ENCODE data around the gene BCKDK. TPM values are rescaled to one million over a fixed set of nuclear protein-coding genes. Genes with fewer than 3 reads are reported as not detected.

BCKDK gene
- polyA plus RNA-seq, 3 donors = 76.5 to 93.5 (median 90.8) TPM

- DNase-seq = peak in 1 of 3 donors; percentile 14
- intact Hi-C loops (cut with micrococcal nuclease) = loop anchor here (2.0 to 10.0 kb wide), 4 partner anchors 31 to 763 kb away; partner anchors contain the start of genes FUS (in 1 of the 2) and ZNF267 (in 1 of the 2)
- peak overlapping the region in 1 of 3 experiments; percentile 61 for H3K4me3 ChIP-seq (replicated peaks in 1 of 3; ENCODE audit: low read depth in 2 of 3, low read length in 3 of 3)
- H3K4me1 ChIP-seq (ENCODE audit: control insufficient read depth in 1 of 2, insufficient read depth in 2 of 2, low read length in 2 of 2) = peaks cover 69 to 84% of the 10 kb centered on the region in 2 donors
- H4K20me1 ChIP-seq (ENCODE audit: insufficient read depth, low read length) = peaks cover 8% of the 10 kb centered on the region
- H3K36me3 Mint-ChIP-seq = peaks cover 36 to 42% of the 10 kb centered on the region in 2 donors
- peaks cover 34 to 38% of the 10 kb centered on the region in 2 donors for H3K36me3 ChIP-seq (replicated peaks in 1 of 2; ENCODE audit: control insufficient read depth in 1 of 2, insufficient read depth in 2 of 2, low read length in 2 of 2)
- H2AFZ ChIP-seq (ENCODE audit: insufficient read depth, low read depth, low read length, poor library complexity, severe bottlenecking) = no peak overlapping the region
- H3K9me3 ChIP-seq (replicated peaks in 1 of 2; ENCODE audit: control insufficient read depth in 1 of 2, insufficient read depth in 1 of 2, low read length in 2 of 2) = no peaks in the 10 kb centered on the region
- peaks cover 55% of the 10 kb centered on the region for H3K79me2 ChIP-seq (ENCODE audit: insufficient read depth, low read length)
- H3K9ac ChIP-seq (ENCODE audit: insufficient read depth, low read length, poor library complexity, severe bottlenecking) = no peak overlapping the region
- 97% methylated on average over 22 of the region's 23 CpGs for WGBS (ENCODE audit: insufficient coverage)
- H3K27me3 Mint-ChIP-seq (ENCODE audit: low read depth in 3 of 3) = peaks cover 0 to 3% (median 0%) of the 10 kb centered on the region in 3 donors
- peaks cover 68% of the 10 kb centered on the region for H3K4me1 Mint-ChIP-seq
- H3K4me2 ChIP-seq (replicated peaks; ENCODE audit: extremely low read depth, low read length, poor library complexity, severe bottlenecking) = peak overlapping the region; percentile 64
- H3K27me3 ChIP-seq (ENCODE audit: control insufficient read depth in 2 of 2, insufficient read depth in 2 of 2, low read length in 2 of 2) = no peaks in the 10 kb centered on the region
- H3K27ac ChIP-seq (ENCODE audit: low read depth in 1 of 2, low read length in 2 of 2) = peak overlapping the region; percentile 89 to 98
- H3K9me3 Mint-ChIP-seq = peaks cover 0 to 1% (median 0%) of the 10 kb centered on the region in 7 donors
- TF ChIP-seq CTCF (IDR thresholded peaks at IDR 0.05) = no peak
- H3K27ac Mint-ChIP-seq = peak overlapping the region; percentile 94 to 100 (median 98)
- no peak overlapping the region for H3K4me3 Mint-ChIP-seq
Measured at GRCh38 chr16:31111881-31112466, 3.8 kb downstream of the BCKDK start.

DNA sequence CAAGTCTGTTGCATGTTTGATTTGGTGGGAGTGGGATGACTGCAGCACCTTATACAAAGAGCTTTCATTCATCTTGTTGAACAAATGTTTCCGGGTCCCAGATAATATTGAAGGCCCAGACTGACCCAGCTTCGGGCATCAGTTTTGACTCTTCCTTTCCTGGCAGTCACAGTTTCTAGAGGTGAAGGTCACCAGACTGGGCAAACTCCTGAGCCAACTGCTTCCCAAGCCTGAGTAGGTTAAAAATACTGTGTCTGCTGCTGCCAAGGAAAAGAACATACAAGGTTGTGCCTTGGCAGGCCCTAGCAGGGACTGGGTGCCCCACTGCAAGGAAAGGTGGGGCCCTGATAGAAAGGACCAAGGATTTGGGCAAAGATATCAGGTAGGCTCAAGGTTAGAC, 4.5 kb downstream of the BCKDK start:
- H3K79me2 ChIP-seq (ENCODE audit: insufficient read depth, low read length) = peaks cover 58% of the 10 kb centered on the region
- peaks cover 69 to 81% of the 10 kb centered on the region in 2 donors for H3K4me1 ChIP-seq (ENCODE audit: control insufficient read depth in 1 of 2, insufficient read depth in 2 of 2, low read length in 2 of 2)
- peaks cover 66% of the 10 kb centered on the region for H3K4me1 Mint-ChIP-seq
- intact Hi-C loops (cut with micrococcal nuclease) = loop anchor here (2.0 to 10.0 kb wide), 4 partner anchors 30 to 762 kb away; partner anchors contain the start of genes FUS (in 1 of the 2) and ZNF267 (in 1 of the 2)
- H3K27me3 ChIP-seq (ENCODE audit: control insufficient read depth in 2 of 2, insufficient read depth in 2 of 2, low read length in 2 of 2) = no peaks in the 10 kb centered on the region
- peak overlapping the region in 1 of 3 experiments; percentile 61 for H3K4me3 ChIP-seq (replicated peaks in 1 of 3; ENCODE audit: low read depth in 2 of 3, low read length in 3 of 3)
- peaks cover 0 to 1% (median 0%) of the 10 kb centered on the region in 7 donors for H3K9me3 Mint-ChIP-seq
- H3K36me3 Mint-ChIP-seq = peaks cover 36 to 42% of the 10 kb centered on the region in 2 donors
- peaks cover 8% of the 10 kb centered on the region for H4K20me1 ChIP-seq (ENCODE audit: insufficient read depth, low read length)
- H2AFZ ChIP-seq (ENCODE audit: insufficient read depth, low read depth, low read length, poor library complexity, severe bottlenecking) = no peak overlapping the region
- peak overlapping the region; percentile 64 for H3K4me2 ChIP-seq (replicated peaks; ENCODE audit: extremely low read depth, low read length, poor library complexity, severe bottlenecking)
- H3K27ac Mint-ChIP-seq = peak overlapping the region; percentile 94 to 100 (median 98)
- no peak overlapping the region for H3K9ac ChIP-seq (ENCODE audit: insufficient read depth, low read length, poor library complexity, severe bottlenecking)
- H3K36me3 ChIP-seq (replicated peaks in 1 of 2; ENCODE audit: control insufficient read depth in 1 of 2, insufficient read depth in 2 of 2, low read length in 2 of 2) = peaks cover 34 to 38% of the 10 kb centered on the region in 2 donors
- no peak for DNase-seq
- peak overlapping the region; percentile 89 to 98 for H3K27ac ChIP-seq (ENCODE audit: low read depth in 1 of 2, low read length in 2 of 2)
- 81% methylated on average over 2 of the region's 2 CpGs for WGBS (ENCODE audit: insufficient coverage)
- H3K9me3 ChIP-seq (replicated peaks in 1 of 2; ENCODE audit: control insufficient read depth in 1 of 2, insufficient read depth in 1 of 2, low read length in 2 of 2) = no peaks in the 10 kb centered on the region
- TF ChIP-seq CTCF (IDR thresholded peaks at IDR 0.05) = no peak
- peaks cover 0 to 2% (median 0%) of the 10 kb centered on the region in 3 donors for H3K27me3 Mint-ChIP-seq (ENCODE audit: low read depth in 3 of 3)
- H3K4me3 Mint-ChIP-seq = peak overlapping the region in 1 of 2 donors; percentile 31

Measured in CD14-positive monocyte (primary cell).